PC-3 (cell line): ENCODE data around the gene PHF12. TPM values are rescaled to one million over a fixed set of nuclear protein-coding genes. Genes with fewer than 3 reads are reported as not detected.

Experiments
- ATAC-seq: fragments of 200-7000 bp; cut with Tn5 transposase; 2 replicates; pipeline ENCODE4 v1.9.1; 2020; ENCODE audit warnings: mild to moderate bottlenecking, moderate library complexity
- BruUV-seq: library from RNA; stranded (reverse); fragments of 400-500 nt; replicated peaks from 2 replicates; lab custom pipeline; 2021; lab: Mats Ljungman, UMichigan
- CTCF ChIA-PET: fragments of 300-600 bp; sonication (Branson Sonifier 250); formaldehyde crosslinking; loops from one replicate; lab custom pipeline; 2022; ENCODE audit warnings: antibody characterized with exemption; lab: Charles Lee
- POLR2A ChIA-PET: fragments of 300-600 bp; sonication (Branson Sonifier 250); formaldehyde crosslinking; loops from one replicate; lab custom pipeline; 2022; ENCODE audit warnings: antibody characterized with exemption; ENCODE audit not compliant: unreplicated experiment; lab: Charles Lee
- DNase-seq: peaks from one replicate; pipeline ENCODE4 v3.0.0-alpha.2; 2015
- H2AFZ ChIP-seq: fragments of 300-600 bp; sonication (generic); 2 replicates; pipeline ENCODE4 v1.6.0; 2016; ENCODE audit warnings: antibody characterized with exemption, low read length
- H3F3A ChIP-seq: fragments of 300-600 bp; sonication (generic); one replicate; pipeline ENCODE4 v1.6.0; 2017; ENCODE audit warnings: antibody characterized with exemption, low read length, control low read depth, mild to moderate bottlenecking; ENCODE audit not compliant: unreplicated experiment
- H3K27ac ChIP-seq: fragments of 300-600 bp; sonication (generic); 2 replicates; pipeline ENCODE4 v1.5.1; 2016; ENCODE audit warnings: mild to moderate bottlenecking, low read length
- H3K27me3 ChIP-seq: fragments of 300-600 bp; sonication (generic); 2 replicates; pipeline ENCODE4 v1.6.1; 2016; ENCODE audit warnings: low read length, mixed read lengths
- H3K36me3 ChIP-seq: fragments of 300-600 bp; sonication (generic); 2 replicates; pipeline ENCODE4 v1.6.1; 2016; ENCODE audit warnings: low read depth, mixed run types, low read length, mixed read lengths
- H3K4me1 ChIP-seq: fragments of 300-600 bp; sonication (generic); 2 replicates; pipeline ENCODE4 v1.5.1; 2016; ENCODE audit warnings: low read length; ENCODE audit not compliant: insufficient read depth
- H3K4me2 ChIP-seq: fragments of 300-600 bp; sonication (generic); 2 replicates; pipeline ENCODE4 v1.6.0; 2016; ENCODE audit warnings: low read length
- H3K4me3 ChIP-seq: fragments of 300-600 bp; sonication (generic); 2 replicates; pipeline ENCODE4 v1.5.1; 2016; ENCODE audit warnings: mild to moderate bottlenecking, low read length, mixed read lengths
- H3K79me2 ChIP-seq: fragments of 300-600 bp; sonication (generic); 2 replicates; pipeline ENCODE4 v1.6.1; 2017; ENCODE audit warnings: low read length, mixed read lengths
- H3K9ac ChIP-seq: fragments of 300-600 bp; sonication (generic); 2 replicates; pipeline ENCODE4 v1.6.0; 2016; ENCODE audit warnings: mild to moderate bottlenecking, low read length
- H3K9me2 ChIP-seq: fragments of 300-600 bp; sonication (generic); replicated peaks from 2 replicates; pipeline ENCODE4 v1.6.1; 2016; ENCODE audit warnings: mixed run types, low read length, mixed read lengths
- H3K9me3 ChIP-seq: fragments of 300-600 bp; sonication (generic); 2 replicates; pipeline ENCODE4 v1.6.1; 2016; ENCODE audit warnings: low read length, mixed read lengths
- H4K20me1 ChIP-seq: fragments of 300-600 bp; sonication (generic); 2 replicates; pipeline ENCODE4 v1.6.1; 2016; ENCODE audit warnings: low read length, mixed read lengths
- CTCF ChIP-seq: fragments of 300-600 bp; sonication (generic); conservative IDR thresholded peaks from 2 replicates; pipeline ENCODE4 v1.5.1; 2017; ENCODE audit warnings: antibody characterized with exemption, low read depth, mild to moderate bottlenecking, low read length
- EZH2 ChIP-seq: fragments of 300-600 bp; sonication (generic); IDR thresholded peaks from one replicate; pipeline ENCODE4 v1.6.1; 2017; ENCODE audit warnings: antibody characterized with exemption, mild to moderate bottlenecking, low read length; ENCODE audit not compliant: unreplicated experiment
- EZH2phosphoT487 ChIP-seq: fragments of 300-600 bp; sonication (generic); IDR thresholded peaks from 2 replicates; pipeline ENCODE4 v1.6.1; 2018; ENCODE audit warnings: mild to moderate bottlenecking, antibody characterized with exemption, low read length, borderline replicate concordance
- intact Hi-C: fragments of 100-400 bp; cut with micrococcal nuclease; formaldehyde crosslinking; loops from 2 replicates; pipeline ENCODE4 v1.9.0; 2023
- total RNA-seq: library from RNA; depleted of rRNA; stranded (reverse); fragments of >200 nt; gene quantifications from 2 replicates; pipeline ENCODE4 v1.2.3, GENCODE V29; 2014

Gene PHF12
- total RNA-seq, 1 experiment from 2014 or later, result 25.0 TPM

- Histone ChIP-seq H3K79me2 (no peaks in the 10 kb centered on the region), H3K36me3 (no peaks in the 10 kb centered on the region), H3K27me3 (no peaks in the 10 kb centered on the region), H3K27ac (no peak overlapping the region), H3K4me1 (no peaks in the 10 kb centered on the region), H3K9me3 (no peaks in the 10 kb centered on the region), H3K9me2 (no peaks in the 10 kb centered on the region), H4K20me1 (no peaks in the 10 kb centered on the region), H3K4me3 (no peak overlapping the region), H3K9ac (no peak overlapping the region), H3K4me2 (no peak overlapping the region), H3F3A (no peaks in the 10 kb centered on the region), H2AFZ (no peak overlapping the region)
- BruUV-seq, result no TSS peak
- intact Hi-C loops, result no loop called here
- DNase-seq (no peak), ATAC-seq (no peak)
- POLR2A ChIA-PET, result no interaction called here
- CTCF ChIA-PET, result no interaction called here
- TF ChIP-seq CTCF (no peak), EZH2phosphoT487 (no peak), EZH2 (no peak)
Measured at GRCh38 chr17:28887871-28888471, 63.3 kb downstream of the PHF12 start.

GRCh38 chr17:28885951-28886350, 65.4 kb downstream of the PHF12 start:
- CTCF ChIA-PET, result no interaction called here
- Histone ChIP-seq H3K4me3 (no peak overlapping the region), H3K36me3 (no peaks in the 10 kb centered on the region)

More at GRCh38 chr17:28885951-28886350, 65.4 kb downstream of the PHF12 start:
- H3K79me2 ChIP-seq, result no peaks in the 10 kb centered on the region
- no peaks in the 10 kb centered on the region for H3K9me2 ChIP-seq
- H3K4me1 ChIP-seq, result no peaks in the 10 kb centered on the region
- no peak overlapping the region for H2AFZ ChIP-seq
- H3K4me2 ChIP-seq, result no peak overlapping the region
- no TSS peak for BruUV-seq
- no peak overlapping the region for H3K27ac ChIP-seq
- DNase-seq (no peak), ATAC-seq (no peak)
- no peaks in the 10 kb centered on the region for H4K20me1 ChIP-seq
- POLR2A ChIA-PET, result no interaction called here
- no peak overlapping the region for H3K9ac ChIP-seq
- intact Hi-C loops, result no loop called here
- TF ChIP-seq EZH2phosphoT487 (no peak), EZH2 (no peak), CTCF (no peak)
- H3K9me3 ChIP-seq, result no peaks in the 10 kb centered on the region
- H3K27me3 ChIP-seq, result no peaks in the 10 kb centered on the region
- H3F3A ChIP-seq, result no peaks in the 10 kb centered on the region
